NCI-H2196 treated with DMSO at 0.1 percent for 48 hours (cell line): Measurements from ENCODE around the gene NLGN1.

Source experiments
- DNase-seq: peaks from one replicate; lab custom pipeline; 2025; ENCODE audit not compliant: unreplicated experiment; lab: John Stamatoyannopoulos, UW

NLGN1 gene

GRCh38 chr3:173632945-173633344 is 235.4 kb downstream of the NLGN1 start:
- no peak for DNase-seq

GRCh38 chr3:173635826-173636225 is 238.3 kb downstream of the NLGN1 start:
- DNase-seq = no peak

- DNase-seq = no peak
These were observed 241.6 kb downstream of the NLGN1 start for GRCh38 chr3:173639098-173639497.

- no peak for DNase-seq
These were observed 244.2 kb downstream of the NLGN1 start for GRCh38 chr3:173641696-173642095.

GRCh38 chr3:173644086-173645082 is 246.8 kb downstream of the NLGN1 start:
- DNase-seq = no peak

- DNase-seq = no peak
These were observed 253.1 kb downstream of the NLGN1 start for GRCh38 chr3:173650596-173650995.

GRCh38 chr3:173652093-173652492 is 254.5 kb downstream of the NLGN1 start:
- DNase-seq = no peak

GRCh38 chr3:173653781-173654180 is 256.2 kb downstream of the NLGN1 start:
- DNase-seq = no peak

GRCh38 chr3:173659972-173660371 is 262.4 kb downstream of the NLGN1 start:
- DNase-seq = no peak

GRCh38 chr3:173660645-173661299 is 263.2 kb downstream of the NLGN1 start:
- DNase-seq = peak; percentile 69

GRCh38 chr3:173663696-173664111 is 266.2 kb downstream of the NLGN1 start:
- no peak for DNase-seq

- DNase-seq = no peak
These were observed 278.6 kb downstream of the NLGN1 start for GRCh38 chr3:173676094-173676493.

GRCh38 chr3:173681188-173681678 is 283.7 kb downstream of the NLGN1 start:
- no peak for DNase-seq

GRCh38 chr3:173685456-173685855 is 287.9 kb downstream of the NLGN1 start:
- no peak for DNase-seq

- DNase-seq = no peak
These were observed 290.8 kb downstream of the NLGN1 start for GRCh38 chr3:173688216-173688842.

GRCh38 chr3:173690542-173691180 is 293.1 kb downstream of the NLGN1 start:
- DNase-seq = no peak

- no peak for DNase-seq
These were observed 301.8 kb downstream of the NLGN1 start for GRCh38 chr3:173699353-173699752.

GRCh38 chr3:173700336-173700735 is 302.8 kb downstream of the NLGN1 start:
- no peak for DNase-seq

GRCh38 chr3:173702561-173702960 is 305.0 kb downstream of the NLGN1 start:
- DNase-seq = no peak

GRCh38 chr3:173703771-173704170 is 306.2 kb downstream of the NLGN1 start:
- peak; percentile 9 for DNase-seq

GRCh38 chr3:173706630-173707029 is 309.1 kb downstream of the NLGN1 start:
- DNase-seq = no peak
